Omental fat pad (tissue), 4 donors: ENCODE data around the gene FANCG. TPM values are rescaled to one million over a fixed set of nuclear protein-coding genes. Genes with fewer than 3 reads are reported as not detected.

Experiments used
- ATAC-seq: fragments of 150-250 bp; one replicate; pipeline ENCODE4 v1.9.1; 2016; ENCODE audit warnings: mild to moderate bottlenecking, moderate library complexity; ENCODE audit not compliant: low FRiP score
- DNase-seq: peaks from one replicate; pipeline ENCODE4 v3.0.0-alpha.2; 2019; ENCODE audit warnings: low spot score
- total RNA-seq, 4 donors: library from RNA; depleted of rRNA; stranded (reverse); fragments of >200 nt; gene quantifications; one replicate each; pipeline ENCODE4 v1.1.0, GENCODE V29; 2016
- TF ChIP-seq, protein P1 (sequence below), 3 donors: fragments of 450-650 bp; IDR thresholded peaks; one replicate each; pipeline ENCODE4 v1.5.1; 2016 to 2017; ENCODE audit warnings: antibody characterized with exemption in 3 of 3, mild to moderate bottlenecking in 3 of 3, moderate library complexity in 2 of 3

FANCG gene
- total RNA-seq, 4 donors from 2014 or later = 8.1 to 20.0 (median 14.1) TPM

DNA sequence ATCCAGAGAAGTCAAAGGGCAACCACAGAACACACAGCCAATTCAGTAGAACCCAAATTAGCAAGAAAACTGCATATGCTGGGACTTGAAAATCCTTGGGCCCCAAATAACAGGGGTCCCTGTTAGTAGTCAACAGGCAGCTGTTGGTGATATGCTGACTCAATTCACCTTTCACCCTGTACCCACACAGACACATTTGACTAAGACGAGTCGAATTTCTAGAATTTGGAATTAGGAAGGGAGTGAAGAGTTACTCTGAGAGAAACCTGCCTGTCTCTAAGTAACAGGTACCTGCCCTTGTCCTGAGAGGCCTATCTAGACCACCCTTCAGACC lies 6.5 kb downstream of the FANCG start:
- DNase-seq = no peak
- TF ChIP-seq, protein P1, sequence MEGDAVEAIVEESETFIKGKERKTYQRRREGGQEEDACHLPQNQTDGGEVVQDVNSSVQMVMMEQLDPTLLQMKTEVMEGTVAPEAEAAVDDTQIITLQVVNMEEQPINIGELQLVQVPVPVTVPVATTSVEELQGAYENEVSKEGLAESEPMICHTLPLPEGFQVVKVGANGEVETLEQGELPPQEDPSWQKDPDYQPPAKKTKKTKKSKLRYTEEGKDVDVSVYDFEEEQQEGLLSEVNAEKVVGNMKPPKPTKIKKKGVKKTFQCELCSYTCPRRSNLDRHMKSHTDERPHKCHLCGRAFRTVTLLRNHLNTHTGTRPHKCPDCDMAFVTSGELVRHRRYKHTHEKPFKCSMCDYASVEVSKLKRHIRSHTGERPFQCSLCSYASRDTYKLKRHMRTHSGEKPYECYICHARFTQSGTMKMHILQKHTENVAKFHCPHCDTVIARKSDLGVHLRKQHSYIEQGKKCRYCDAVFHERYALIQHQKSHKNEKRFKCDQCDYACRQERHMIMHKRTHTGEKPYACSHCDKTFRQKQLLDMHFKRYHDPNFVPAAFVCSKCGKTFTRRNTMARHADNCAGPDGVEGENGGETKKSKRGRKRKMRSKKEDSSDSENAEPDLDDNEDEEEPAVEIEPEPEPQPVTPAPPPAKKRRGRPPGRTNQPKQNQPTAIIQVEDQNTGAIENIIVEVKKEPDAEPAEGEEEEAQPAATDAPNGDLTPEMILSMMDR (IDR thresholded peaks at IDR 0.05) = no peak
- no peak for ATAC-seq

DNA sequence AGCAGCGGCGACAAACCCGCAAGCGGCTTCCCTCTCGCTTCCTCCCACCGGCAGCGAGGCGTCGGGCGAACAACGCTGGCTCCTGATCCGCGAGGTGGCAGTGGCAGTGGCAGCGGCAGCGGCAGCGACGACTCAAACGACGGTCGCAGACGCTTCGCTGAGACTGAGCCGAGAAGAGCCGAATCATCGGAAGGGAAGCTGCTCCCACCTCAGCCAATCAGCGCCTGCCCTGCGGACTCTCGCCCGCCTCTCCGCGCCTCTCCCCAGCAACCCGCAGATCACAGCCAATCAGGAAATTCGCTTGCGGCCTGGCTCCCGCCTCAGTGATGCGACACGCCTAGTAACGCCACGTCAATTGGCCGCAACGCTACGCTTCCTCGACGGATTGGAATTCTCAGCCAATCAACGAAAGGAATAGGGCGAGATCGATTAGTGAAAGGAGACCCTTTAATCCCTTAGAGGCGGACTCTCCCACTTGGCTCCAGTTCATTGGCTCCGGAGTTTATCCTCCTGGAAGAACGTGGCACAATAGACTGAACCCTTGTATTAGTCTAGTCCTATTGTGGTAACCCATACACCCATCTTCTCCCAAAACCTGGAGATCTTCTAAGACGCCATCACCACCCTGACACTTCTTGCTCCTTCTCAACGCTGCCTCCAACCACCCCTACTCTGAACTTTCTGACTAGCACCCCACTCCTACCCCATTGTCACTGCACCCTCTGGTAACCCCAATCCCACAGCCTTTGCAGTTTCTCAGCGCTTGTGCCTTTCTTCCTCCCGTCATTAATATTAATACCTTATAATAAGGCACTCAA lies 7.1 kb downstream of the FANCG start, which contains the start of gene VCP:
Gene VCP, minus strand, starts transcription at position 165 of the 818 bp plus-strand sequence. CDS start 272 bp downstream, outside the sequence.
- TF ChIP-seq, protein P1 (IDR thresholded peaks at IDR 0.05) = no peak
- ATAC-seq (peak; percentile 96), DNase-seq (peak; percentile 81)

DNA sequence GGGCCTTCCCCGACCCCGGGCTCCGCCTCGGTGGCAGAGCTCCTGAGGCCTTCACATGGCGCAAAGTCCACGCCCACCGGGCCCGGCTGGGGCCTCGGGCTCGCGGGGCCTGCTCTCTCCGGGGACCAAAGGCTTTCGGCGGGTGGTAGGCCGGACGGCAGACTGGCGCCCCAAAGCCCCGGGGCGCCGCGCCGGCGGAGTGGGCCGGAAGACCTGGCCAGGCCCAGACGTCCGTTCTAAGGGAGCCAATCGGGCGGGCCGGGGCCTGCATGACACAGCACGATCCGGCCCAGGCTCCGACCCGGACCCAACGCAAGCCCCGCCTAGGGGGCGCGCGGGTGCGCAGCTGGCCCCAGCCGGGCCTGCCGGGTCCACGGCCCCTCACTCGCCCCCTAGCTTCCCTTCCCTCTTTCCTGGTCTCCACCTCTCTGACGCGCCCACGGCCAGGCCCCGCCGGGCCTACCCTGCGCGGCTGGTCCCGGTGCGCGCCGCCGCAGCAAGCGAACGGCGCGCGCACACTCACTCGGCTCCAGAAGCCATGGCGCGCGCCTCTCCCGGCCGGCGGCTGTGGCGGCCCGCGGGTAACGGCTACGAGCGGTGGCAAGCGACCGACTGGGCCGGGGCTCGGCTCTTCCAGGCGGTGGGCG lies 7.8 kb downstream of the FANCG start:
- TF ChIP-seq, protein P1 (IDR thresholded peaks at IDR 0.05) = peak in 1 of 3 donors; percentile 2
- DNase-seq (peak; percentile 70), ATAC-seq (peak; percentile 89)

DNA sequence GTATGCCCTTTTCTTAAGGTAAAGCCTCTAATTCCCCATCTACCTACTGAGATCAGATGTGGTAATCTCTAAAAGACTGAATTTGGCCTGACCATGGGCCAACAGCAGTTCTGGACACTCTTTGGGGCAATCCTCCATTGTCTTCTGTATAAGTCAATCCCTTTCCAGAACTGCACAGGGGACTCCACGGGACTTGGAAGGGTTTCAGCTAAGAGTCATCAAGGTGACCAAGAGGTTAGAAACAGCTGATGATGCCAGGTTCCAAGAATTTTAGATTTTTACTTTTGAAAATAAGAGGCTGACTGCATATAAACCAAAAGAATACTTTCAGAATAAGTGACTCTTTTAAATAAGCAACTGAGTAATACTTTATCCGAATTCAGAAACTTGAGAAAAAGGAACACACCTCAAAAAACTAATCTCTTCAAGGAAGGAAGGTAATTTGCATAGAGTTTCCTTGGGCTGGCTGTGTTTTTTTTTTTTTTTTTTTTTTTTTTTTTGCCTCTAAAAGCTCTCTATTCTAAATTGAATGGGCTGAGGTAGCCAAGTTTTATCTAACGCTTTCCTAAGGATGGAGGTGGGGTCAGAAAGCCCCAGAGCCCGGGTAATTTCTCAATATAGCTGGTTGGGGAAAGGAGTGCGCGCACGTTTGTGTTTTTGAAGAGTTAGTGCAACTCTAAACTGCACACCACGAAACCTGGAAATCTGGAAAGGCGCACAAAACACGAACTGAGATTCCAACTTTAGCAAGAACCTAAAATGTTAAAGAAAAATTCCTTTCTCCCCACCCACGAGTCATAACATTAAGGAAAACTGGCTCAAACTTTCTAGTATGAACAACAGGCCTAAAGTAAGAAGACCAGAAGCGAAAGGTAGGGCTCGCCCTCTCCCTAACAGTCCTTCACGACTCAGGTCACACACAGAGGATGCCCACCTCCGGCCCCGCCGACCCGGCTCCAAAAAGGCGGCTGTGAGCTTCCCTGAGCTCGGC lies 8.6 kb downstream of the FANCG start:
- DNase-seq = no peak
- no peak for ATAC-seq

DNA sequence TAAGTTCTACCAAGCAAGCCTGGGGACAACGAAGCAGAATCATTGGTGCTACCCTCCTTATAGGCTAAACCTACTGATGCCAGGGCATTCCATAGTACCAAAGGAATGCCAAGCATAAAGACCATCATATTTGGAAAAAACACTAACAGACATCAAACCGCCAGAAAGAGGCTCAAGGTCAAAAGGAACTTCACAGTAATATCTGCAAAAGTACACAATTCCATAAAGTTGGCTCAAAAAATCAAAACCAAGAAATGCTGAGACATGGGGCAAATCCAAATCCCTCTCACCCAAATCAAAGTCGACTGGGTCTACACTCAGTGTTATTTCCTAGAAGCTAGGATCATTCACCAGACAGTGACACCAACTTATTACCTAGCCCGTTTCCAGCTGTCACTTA lies 10.7 kb downstream of the FANCG start:
- TF ChIP-seq, protein P1 (IDR thresholded peaks at IDR 0.05) = no peak
- DNase-seq = no peak
- ATAC-seq = no peak

More for the DNA sequence above, 8.6 kb downstream of the FANCG start:
- TF ChIP-seq, protein P1 (IDR thresholded peaks at IDR 0.05) = no peak

DNA sequence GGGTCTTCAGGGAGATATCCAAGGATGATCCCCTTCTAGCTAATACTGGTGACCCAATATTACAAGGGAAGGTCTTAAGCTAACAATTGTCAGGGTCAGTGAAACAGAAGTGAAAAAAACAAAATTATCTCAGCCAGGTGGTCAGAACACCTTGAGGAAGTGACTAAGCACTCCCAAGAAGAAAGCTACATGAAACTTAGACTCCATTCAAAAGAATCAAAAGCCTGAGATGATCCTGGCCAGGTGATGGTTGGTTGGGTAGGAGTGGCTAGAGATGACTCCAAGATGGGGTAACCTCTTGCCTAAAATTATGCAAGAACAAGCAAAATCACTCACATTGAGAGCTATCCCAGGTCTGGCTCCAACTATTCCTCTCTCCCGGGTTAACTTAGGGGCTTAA lies 12.7 kb downstream of the FANCG start:
- no peak for ATAC-seq
- TF ChIP-seq, protein P1 (IDR thresholded peaks at IDR 0.05) = no peak
- DNase-seq = no peak
